ENCODE measurements around the gene RFNG. TPM values are rescaled to one million over a fixed set of nuclear protein-coding genes. Genes with fewer than 3 reads are reported as not detected.
A peak's percentile ranks its signal among the peaks of the same experiment; 100 is the strongest.

RFNG gene
- total RNA-seq, 1 experiment from 2014 or later = 40.4 TPM

GRCh38 chr17:82033359-82034085 lies 18.1 kb downstream of the RFNG start:
- TF ChIP-seq EZH2 (IDR thresholded peaks at IDR 0.05; ENCODE audit: low read depth) (no peak), CTCF (conservative IDR thresholded peaks at IDR 0.05) (no peak)
- DNase-seq = no peak
- H3K36me3 ChIP-seq (ENCODE audit: low read depth) = no peaks in the 10 kb centered on the region
- no peaks in the 10 kb centered on the region for H4K20me1 ChIP-seq (ENCODE audit: insufficient read depth)
- H3K27ac ChIP-seq = no peak overlapping the region
- intact Hi-C loops (cut with micrococcal nuclease; ENCODE audit: unreplicated experiment) = loop anchor here (10.0 kb wide), 1 partner anchor 211 kb away; no protein-coding TSS in a partner anchor
- no peaks in the 10 kb centered on the region for H3K79me2 ChIP-seq (ENCODE audit: low read depth)
- no TSS peak for BruUV-seq (replicated peaks)
- H3F3A ChIP-seq (ENCODE audit: insufficient read depth, low read depth) = peaks cover 4% of the 10 kb centered on the region; the same call in 1 of the 2 replicates
- 0 out of 2 replicates have a peak, but pooled peaks cover 6% of the 10 kb centered on the region for H3K4me1 ChIP-seq (replicated peaks; ENCODE audit: insufficient read depth)
- H3K27me3 ChIP-seq (ENCODE audit: insufficient read depth, low read depth) = no peaks in the 10 kb centered on the region
- no peaks in the 10 kb centered on the region for H3K9me2 ChIP-seq (ENCODE audit: insufficient read depth)
- CTCF ChIA-PET = no interaction called here
- H3K4me3 ChIP-seq = no peak overlapping the region
- POLR2A ChIA-PET (ENCODE audit: unreplicated experiment) = no interaction called here
- no peaks in the 10 kb centered on the region for H3K9me3 ChIP-seq (ENCODE audit: insufficient read depth, low read depth)
- H3K4me2 ChIP-seq = no peak overlapping the region
- no peak overlapping the region for H2AFZ ChIP-seq

- no peaks in the 10 kb centered on the region for H3K27me3 ChIP-seq (ENCODE audit: insufficient read depth, low read depth)
- CTCF ChIA-PET = no interaction called here
- H3K9me3 ChIP-seq (ENCODE audit: insufficient read depth, low read depth) = no peaks in the 10 kb centered on the region
- no peak overlapping the region for H3K27ac ChIP-seq
- no peaks in the 10 kb centered on the region for H3K79me2 ChIP-seq (ENCODE audit: low read depth)
- H3K36me3 ChIP-seq (ENCODE audit: low read depth) = no peaks in the 10 kb centered on the region
- peak in 1 of 2 experiments; percentile 79 for DNase-seq
- H4K20me1 ChIP-seq (ENCODE audit: insufficient read depth) = no peaks in the 10 kb centered on the region
- 0 out of 2 replicates have a peak, but pooled peaks cover 6% of the 10 kb centered on the region for H3K4me1 ChIP-seq (replicated peaks; ENCODE audit: insufficient read depth)
- H3K4me2 ChIP-seq = peak overlapping the region; percentile 76
- no peaks in the 10 kb centered on the region for H3K9me2 ChIP-seq (ENCODE audit: insufficient read depth)
- H3K4me3 ChIP-seq = peak overlapping the region; percentile 52
- H3F3A ChIP-seq (ENCODE audit: insufficient read depth, low read depth) = no peaks in the 10 kb centered on the region
- no peak overlapping the region for H2AFZ ChIP-seq
- TF ChIP-seq CTCF (conservative IDR thresholded peaks at IDR 0.05) = no peak
- TF ChIP-seq EZH2 (IDR thresholded peaks at IDR 0.05; ENCODE audit: low read depth) = no peak
- BruUV-seq (replicated peaks) = TSS peak; percentile 37
- intact Hi-C loops (cut with micrococcal nuclease; ENCODE audit: unreplicated experiment) = loop anchor here (1.0 to 10.0 kb wide), 2 partner anchors 9 to 213 kb away; partner anchors contain the start of gene LRRC45
- POLR2A ChIA-PET (ENCODE audit: unreplicated experiment) = interaction anchor here (0.6 kb wide), 1 partner anchor 9 kb away, joined by 4 read pairs; the partner anchor contains the start of gene LRRC45
Observed at GRCh38 chr17:82031885-82032627, 19.6 kb downstream of the RFNG start.

GRCh38 chr17:82031303-82031884 lies 20.2 kb downstream of the RFNG start, which contains the start of gene RAC3:
RAC3 (plus strand) TSS chr17:82031678; CDS start chr17:82031762, 84 bp downstream.
- no peaks in the 10 kb centered on the region for H4K20me1 ChIP-seq (ENCODE audit: insufficient read depth)
- no peaks in the 10 kb centered on the region for H3F3A ChIP-seq (ENCODE audit: insufficient read depth, low read depth)
- H3K4me3 ChIP-seq = peak within 1 kb of the TSS; percentile 65
- no TSS peak for BruUV-seq (replicated peaks)
- H3K79me2 ChIP-seq (ENCODE audit: low read depth) = no peaks in the 10 kb centered on the region
- TF ChIP-seq EZH2 (IDR thresholded peaks at IDR 0.05; ENCODE audit: low read depth) (no peak), CTCF (conservative IDR thresholded peaks at IDR 0.05) (no peak)
- H3K4me1 ChIP-seq (replicated peaks; ENCODE audit: insufficient read depth) = 0 out of 2 replicates have a peak, but pooled peaks cover 2% of the 10 kb centered on the region
- H3K36me3 ChIP-seq (ENCODE audit: low read depth) = no peaks in the 10 kb centered on the region
- ChIA-PET POLR2A (ENCODE audit: unreplicated experiment) (interaction anchor here (0.6 kb wide), 2 partner anchors 8 to 250 kb away, joined by 4 read pairs; partner anchors contain the start of gene LRRC45), CTCF (no interaction called here)
- intact Hi-C loops (cut with micrococcal nuclease; ENCODE audit: unreplicated experiment) = loop anchor here (1.0 to 10.0 kb wide), 2 partner anchors 8 to 213 kb away; partner anchors contain the start of gene LRRC45
- H3K27ac ChIP-seq = no peak within 1 kb of the TSS
- H3K4me2 ChIP-seq = peak within 1 kb of the TSS; percentile 76
- H3K9me3 ChIP-seq (ENCODE audit: insufficient read depth, low read depth) = no peaks in the 10 kb centered on the region
- peak within 1 kb of the TSS; percentile 75 for H2AFZ ChIP-seq
- no peaks in the 10 kb centered on the region for H3K27me3 ChIP-seq (ENCODE audit: insufficient read depth, low read depth)
- H3K9me2 ChIP-seq (ENCODE audit: insufficient read depth) = no peaks in the 10 kb centered on the region
- DNase-seq = peak in 1 of 2 experiments; percentile 39

Data from PC-9 (cell line).